Neural progenitor cell (in vitro differentiated cells): ENCODE measurements around the gene MGA. TPM values are rescaled to one million over a fixed set of nuclear protein-coding genes. Genes with fewer than 3 reads are reported as not detected.

Source experiments
- DNase-seq: peaks from one replicate; pipeline ENCODE4 v3.0.0-alpha.2; 2016; ENCODE audit warnings: low spot score
- H2AFZ ChIP-seq: fragments of 200-600 bp; sonication (generic); replicated peaks from 2 replicates; pipeline ENCODE4 v1.6.1; 2016; ENCODE audit warnings: antibody characterized with exemption
- H3F3A ChIP-seq: fragments of 200-600 bp; sonication (generic); 2 replicates; pipeline ENCODE4 v1.6.1; 2016; ENCODE audit warnings: antibody characterized with exemption, low read depth
- H3K27ac ChIP-seq: fragments of 200-600 bp; sonication (generic); 2 replicates; pipeline ENCODE4 v1.5.1; 2016; ENCODE audit warnings: mild to moderate bottlenecking
- H3K27me3 ChIP-seq: fragments of 200-600 bp; sonication (generic); 2 replicates; pipeline ENCODE4 v1.6.1; 2016; ENCODE audit warnings: mild to moderate bottlenecking, moderate library complexity
- H3K36me3 ChIP-seq: fragments of 200-600 bp; sonication (generic); 2 replicates; pipeline ENCODE4 v1.5.1; 2016
- H3K4me1 ChIP-seq: fragments of 200-600 bp; sonication (generic); 2 replicates; pipeline ENCODE4 v1.6.1; 2016; ENCODE audit warnings: mixed run types
- H3K4me2 ChIP-seq: fragments of 200-600 bp; sonication (generic); 2 replicates; pipeline ENCODE4 v1.6.1; 2016
- H3K4me3 ChIP-seq: fragments of 200-600 bp; sonication (generic); 2 replicates; pipeline ENCODE4 v1.5.1; 2016
- H3K79me2 ChIP-seq: fragments of 200-600 bp; sonication (generic); 2 replicates; pipeline ENCODE4 v1.6.1; 2016; ENCODE audit warnings: low read depth
- H3K9ac ChIP-seq: fragments of 200-600 bp; sonication (generic); 2 replicates; pipeline ENCODE4 v1.6.1; 2016
- H3K9me3 ChIP-seq: fragments of 200-600 bp; sonication (generic); 2 replicates; pipeline ENCODE4 v1.5.1; 2016; ENCODE audit warnings: low read depth
- H4K20me1 ChIP-seq: fragments of 200-600 bp; sonication (generic); 2 replicates; pipeline ENCODE4 v1.6.1; 2016; ENCODE audit warnings: low read depth
- H3K27ac Mint-ChIP-seq: 3 replicates; pipeline ENCODE4 v1.8.0; 2021; ENCODE audit warnings: mixed read lengths
- H3K27me3 Mint-ChIP-seq: 2 replicates; pipeline ENCODE4 v1.8.0; 2022; ENCODE audit warnings: low read depth, mild to moderate bottlenecking, inconsistent platforms, moderate library complexity, mixed read lengths; ENCODE audit not compliant: insufficient read depth
- H3K36me3 Mint-ChIP-seq: 3 replicates; pipeline ENCODE4 v1.8.0; 2021; ENCODE audit warnings: mixed read lengths
- H3K4me1 Mint-ChIP-seq: 3 replicates; pipeline ENCODE4 v1.8.0; 2021; ENCODE audit warnings: mixed read lengths
- H3K4me3 Mint-ChIP-seq: 3 replicates; pipeline ENCODE4 v1.8.0; 2021; ENCODE audit warnings: mild to moderate bottlenecking, moderate library complexity, mixed read lengths
- H3K9me3 Mint-ChIP-seq: 3 replicates; pipeline ENCODE4 v1.8.0; 2020; ENCODE audit warnings: mixed read lengths
- CTCF ChIP-seq: fragments of 200-600 bp; sonication (generic); IDR thresholded peaks from 2 replicates; pipeline ENCODE4 v1.5.1; 2017; ENCODE audit warnings: antibody characterized with exemption, mild to moderate bottlenecking
- EZH2 ChIP-seq: fragments of 200-600 bp; sonication (generic); IDR thresholded peaks from 2 replicates; pipeline ENCODE4 v1.6.1; 2017; ENCODE audit warnings: antibody characterized with exemption, mild to moderate bottlenecking, moderate library complexity
- EZH2phosphoT487 ChIP-seq: fragments of 200-600 bp; sonication (generic); IDR thresholded peaks from 2 replicates; pipeline ENCODE4 v1.6.1; 2017; ENCODE audit warnings: antibody characterized with exemption
- total RNA-seq: library from RNA; depleted of rRNA; stranded (reverse); fragments of >200 nt; gene quantifications from 2 replicates; pipeline ENCODE4 v1.2.3, GENCODE V29; 2015; ENCODE audit warnings: low replicate concordance

The MGA gene
- total RNA-seq, 1 donor from 2014 or later, result 73.4 TPM

- Histone ChIP-seq H3K79me2 (peaks cover 12% of the 10 kb centered on the region), H3F3A (peaks cover 39% of the 10 kb centered on the region), H3K9ac (peak overlapping the region; percentile 16), H3K27me3 (no peaks in the 10 kb centered on the region), H3K36me3 (peaks cover under 1% of the 10 kb centered on the region), H4K20me1 (peaks cover 3% of the 10 kb centered on the region), H3K27ac (peak overlapping the region; percentile 70), H3K4me2 (peak overlapping the region; percentile 82), H2AFZ (peak overlapping the region; percentile 85), H3K9me3 (no peaks in the 10 kb centered on the region), H3K4me1 (peaks cover 36% of the 10 kb centered on the region), H3K4me3 (peak overlapping the region; percentile 68)
- TF ChIP-seq EZH2 (no peak), CTCF (no peak), EZH2phosphoT487 (no peak)
- H3K27ac Mint-ChIP-seq, result peak overlapping the region; percentile 94
- H3K9me3 Mint-ChIP-seq, result no peaks in the 10 kb centered on the region
- H3K36me3 Mint-ChIP-seq, result peaks cover 6% of the 10 kb centered on the region
- H3K27me3 Mint-ChIP-seq, result no peaks in the 10 kb centered on the region
- no peak for DNase-seq
- peak overlapping the region; percentile 93 for H3K4me3 Mint-ChIP-seq
- peaks cover 54% of the 10 kb centered on the region for H3K4me1 Mint-ChIP-seq
Observed at GRCh38 chr15:41774882-41775417, 114.7 kb downstream of the MGA start.

GRCh38 chr15:41775651-41776050 lies 115.4 kb downstream of the MGA start:
- Histone ChIP-seq H3K27ac (no peak overlapping the region), H3K79me2 (peaks cover 12% of the 10 kb centered on the region), H2AFZ (no peak overlapping the region), H3K4me2 (peak overlapping the region; percentile 82), H3K9me3 (no peaks in the 10 kb centered on the region), H3K27me3 (no peaks in the 10 kb centered on the region), H3K9ac (no peak overlapping the region), H3K4me3 (peak overlapping the region; percentile 68), H4K20me1 (peaks cover 3% of the 10 kb centered on the region), H3K4me1 (peaks cover 43% of the 10 kb centered on the region), H3K36me3 (no peaks in the 10 kb centered on the region), H3F3A (peaks cover 46% of the 10 kb centered on the region)
- H3K4me1 Mint-ChIP-seq, result peaks cover 57% of the 10 kb centered on the region
- no peak for DNase-seq
- H3K4me3 Mint-ChIP-seq, result peak overlapping the region; percentile 93
- no peaks in the 10 kb centered on the region for H3K9me3 Mint-ChIP-seq
- no peaks in the 10 kb centered on the region for H3K27me3 Mint-ChIP-seq
- H3K36me3 Mint-ChIP-seq, result peaks cover 6% of the 10 kb centered on the region
- no peak for TF ChIP-seq EZH2
- TF ChIP-seq EZH2phosphoT487, result no peak
- TF ChIP-seq CTCF, result no peak
- H3K27ac Mint-ChIP-seq, result no peak overlapping the region

- peaks cover 60% of the 10 kb centered on the region for H3K4me1 Mint-ChIP-seq
- peaks cover 3% of the 10 kb centered on the region for H3K36me3 Mint-ChIP-seq
- H3F3A ChIP-seq, result peaks cover 40% of the 10 kb centered on the region
- no peak overlapping the region for H2AFZ ChIP-seq
- DNase-seq, result no peak
- H3K4me3 ChIP-seq, result no peak overlapping the region
- H3K4me1 ChIP-seq, result peaks cover 48% of the 10 kb centered on the region
- H3K79me2 ChIP-seq, result peaks cover 18% of the 10 kb centered on the region
- no peaks in the 10 kb centered on the region for H3K9me3 ChIP-seq
- H3K27me3 Mint-ChIP-seq, result no peaks in the 10 kb centered on the region
- H3K9me3 Mint-ChIP-seq, result no peaks in the 10 kb centered on the region
- no peak overlapping the region for H3K9ac ChIP-seq
- TF ChIP-seq EZH2 (no peak), EZH2phosphoT487 (no peak), CTCF (no peak)
- H3K27me3 ChIP-seq, result no peaks in the 10 kb centered on the region
- H3K27ac ChIP-seq, result no peak overlapping the region
- H4K20me1 ChIP-seq, result peaks cover 4% of the 10 kb centered on the region
- H3K4me2 ChIP-seq, result no peak overlapping the region
- no peak overlapping the region for H3K27ac Mint-ChIP-seq
- H3K4me3 Mint-ChIP-seq, result no peak overlapping the region
- H3K36me3 ChIP-seq, result no peaks in the 10 kb centered on the region
Observed at GRCh38 chr15:41777421-41777973, 117.3 kb downstream of the MGA start.
